NCI-H187 (cell line): Measurements from ENCODE around the gene KRTAP10-8.
"Not testable (repeated sequence)": the region's sequence is repeated elsewhere in the genome, so short reads cannot be mapped to it uniquely, and the experiment has no call there.

ENCODE experiments used
- DNase-seq, 2 experiments: peaks; one replicate each; lab custom pipeline; 2025; lab: John Stamatoyannopoulos, UW

KRTAP10-8 gene

GRCh38 chr21:44618504-44618903 lies 6.6 kb downstream of the KRTAP10-8 start:
- DNase-seq: no peak

- no peak for DNase-seq
Measured at GRCh38 chr21:44618909-44619308, 7.0 kb downstream of the KRTAP10-8 start.

- DNase-seq: no peak
Measured at GRCh38 chr21:44619886-44620285, 8.0 kb downstream of the KRTAP10-8 start.

- no peak for DNase-seq
Measured at GRCh38 chr21:44623575-44623974, 11.7 kb downstream of the KRTAP10-8 start.

GRCh38 chr21:44625756-44626155 lies 13.9 kb downstream of the KRTAP10-8 start:
- DNase-seq: no peak

- no peak for DNase-seq
Measured at GRCh38 chr21:44626262-44626661, 14.4 kb downstream of the KRTAP10-8 start.

- no peak for DNase-seq
Measured at GRCh38 chr21:44626673-44627143, 14.8 kb downstream of the KRTAP10-8 start, which contains the start of gene KRTAP10-9. KRTAP10-9 (plus strand) TSS chr21:44627093; CDS start chr21:44627172, 79 bp downstream.

GRCh38 chr21:44627181-44627822 lies 15.4 kb downstream of the KRTAP10-8 start:
- DNase-seq: not testable (repeated sequence)

GRCh38 chr21:44627831-44628233 lies 16.0 kb downstream of the KRTAP10-8 start:
- DNase-seq: not testable (repeated sequence)

GRCh38 chr21:44628707-44629391 lies 17.0 kb downstream of the KRTAP10-8 start:
- no peak for DNase-seq

- no peak for DNase-seq
Measured at GRCh38 chr21:44630440-44630839, 18.6 kb downstream of the KRTAP10-8 start.

- no peak for DNase-seq
Measured at GRCh38 chr21:44632067-44632466, 20.2 kb downstream of the KRTAP10-8 start.

- DNase-seq: no peak
Measured at GRCh38 chr21:44636209-44637017, 24.5 kb downstream of the KRTAP10-8 start.

GRCh38 chr21:44637018-44637850 lies 25.4 kb downstream of the KRTAP10-8 start, which contains the start of gene KRTAP10-10:
KRTAP10-10 (plus strand) TSS chr21:44637356; CDS start chr21:44637418, 62 bp downstream.
- DNase-seq: no peak

GRCh38 chr21:44637851-44638348 lies 26.0 kb downstream of the KRTAP10-8 start:
- DNase-seq: not testable (repeated sequence)

GRCh38 chr21:44638506-44639330 lies 26.8 kb downstream of the KRTAP10-8 start:
- DNase-seq: not testable (repeated sequence)

- no peak for DNase-seq
Measured at GRCh38 chr21:44639331-44639655, 27.4 kb downstream of the KRTAP10-8 start.

- no peak for DNase-seq
Measured at GRCh38 chr21:44640761-44641160, 28.9 kb downstream of the KRTAP10-8 start.

- DNase-seq: no peak
Measured at GRCh38 chr21:44643741-44644310, 31.9 kb downstream of the KRTAP10-8 start.

- no peak for DNase-seq
Measured at GRCh38 chr21:44644878-44645277, 33.0 kb downstream of the KRTAP10-8 start.
